ENCODE results near the gene CERS6.

GRCh38 chr2:168422584-168422983, 33.5 kb upstream of the CERS6 start:
- no peak for TF ChIP-seq CTCF (IDR thresholded peaks at IDR 0.05)
- no peak for TF ChIP-seq POLR2A (IDR thresholded peaks at IDR 0.05)

Measured in body of pancreas (tissue), 4 donors.